GM21390 (cell line): ENCODE results near the gene LRIG1.

Source experiments
- ATAC-seq: cut with Tn5 transposase; IDR thresholded peaks from one replicate; pipeline ENCODE4 v1.9.1; 2021; ENCODE audit not compliant: unreplicated experiment

LRIG1 gene

GRCh38 chr3:66444146-66444644 lies 56.6 kb downstream of the LRIG1 start:
- no peak for ATAC-seq

- no peak for ATAC-seq
Observed at GRCh38 chr3:66443118-66443803, 57.6 kb downstream of the LRIG1 start.

DNA sequence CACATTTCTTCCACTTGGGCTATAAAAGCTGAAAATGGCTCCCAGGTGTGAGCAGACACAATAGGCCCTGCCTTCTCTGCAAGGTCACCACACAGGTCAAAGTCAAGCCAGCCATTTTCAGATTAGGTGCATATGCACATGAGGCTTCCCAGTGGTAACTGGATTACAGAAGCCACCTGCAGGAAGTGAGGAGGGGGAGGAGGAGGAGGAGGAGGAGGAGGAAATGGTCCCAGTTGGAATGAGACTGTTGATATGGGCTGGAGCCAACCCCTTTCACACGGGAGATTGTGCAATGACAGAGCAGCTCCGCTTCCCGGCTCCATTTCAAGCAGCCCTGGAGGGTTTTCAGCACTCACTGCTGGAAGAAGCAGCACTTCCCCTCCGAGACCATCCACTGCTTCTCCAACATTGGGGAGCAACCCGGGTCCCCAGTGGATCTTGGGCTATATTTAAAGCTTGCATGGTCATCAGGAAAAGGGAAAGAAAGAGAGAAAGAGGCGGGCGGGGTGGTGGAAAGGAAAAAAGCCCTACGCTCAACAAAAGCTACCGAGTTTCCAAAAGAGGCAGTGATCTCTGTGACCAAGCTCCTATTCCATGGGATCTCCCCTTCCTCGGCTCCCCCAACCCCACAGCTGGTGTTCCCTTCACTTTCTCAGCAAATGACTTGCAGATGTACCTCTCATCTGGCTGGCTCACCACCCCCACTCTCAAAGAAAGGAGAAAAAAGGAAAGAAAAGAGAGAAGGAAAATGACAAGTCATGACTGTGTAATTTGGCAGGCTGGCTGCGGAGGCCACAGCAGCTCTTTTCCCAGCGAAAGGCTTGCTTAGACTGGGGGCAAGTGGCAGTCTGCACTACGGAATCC lies 58.3 kb downstream of the LRIG1 start:
- no peak for ATAC-seq

DNA sequence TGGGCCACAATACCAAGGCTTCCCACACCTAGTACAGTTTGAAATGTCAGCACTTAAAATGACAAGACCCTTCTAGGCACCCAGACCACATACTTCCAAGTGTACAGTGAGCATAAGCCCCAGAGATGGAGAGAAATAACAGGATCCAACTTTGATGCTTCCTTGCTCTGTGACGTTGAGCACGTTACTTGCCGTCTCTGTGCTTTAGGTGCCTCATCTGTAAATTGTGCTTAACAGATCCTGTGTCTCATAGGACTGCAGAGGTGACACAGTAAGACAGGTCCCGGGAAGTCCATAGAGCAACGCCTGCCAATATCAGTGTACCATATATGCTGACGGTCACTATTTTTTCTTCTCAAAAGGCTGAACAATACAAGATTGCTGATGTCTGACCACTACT lies 59.1 kb downstream of the LRIG1 start:
- ATAC-seq = no peak

- ATAC-seq = no peak
Observed at GRCh38 chr3:66441129-66441528, 59.7 kb downstream of the LRIG1 start.

- ATAC-seq = no peak
Observed at GRCh38 chr3:66439666-66440344, 61.0 kb downstream of the LRIG1 start.

DNA sequence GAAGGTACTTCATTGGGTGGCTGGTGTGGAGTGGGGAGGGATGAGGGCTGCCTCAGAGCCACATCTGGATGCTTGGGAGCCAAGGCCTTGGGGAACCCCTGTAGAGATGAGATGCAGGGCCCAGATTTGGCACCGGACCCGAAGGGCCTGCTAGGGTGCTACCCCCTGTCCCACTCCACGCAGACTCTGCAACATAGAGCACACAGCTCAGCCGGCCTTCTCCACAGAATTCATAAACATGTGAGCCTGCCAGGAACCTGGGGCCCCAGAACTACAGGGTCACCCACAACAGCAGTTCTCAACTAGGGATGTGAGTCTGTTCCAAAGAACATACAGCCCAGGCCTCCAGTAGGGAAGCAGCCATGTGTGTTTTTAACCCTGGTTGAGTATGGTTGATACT lies 62.8 kb downstream of the LRIG1 start:
- ATAC-seq = no peak

- ATAC-seq = no peak
Observed at GRCh38 chr3:66437341-66437929, 63.4 kb downstream of the LRIG1 start.

GRCh38 chr3:66435989-66436388 lies 64.8 kb downstream of the LRIG1 start:
- ATAC-seq = no peak

DNA sequence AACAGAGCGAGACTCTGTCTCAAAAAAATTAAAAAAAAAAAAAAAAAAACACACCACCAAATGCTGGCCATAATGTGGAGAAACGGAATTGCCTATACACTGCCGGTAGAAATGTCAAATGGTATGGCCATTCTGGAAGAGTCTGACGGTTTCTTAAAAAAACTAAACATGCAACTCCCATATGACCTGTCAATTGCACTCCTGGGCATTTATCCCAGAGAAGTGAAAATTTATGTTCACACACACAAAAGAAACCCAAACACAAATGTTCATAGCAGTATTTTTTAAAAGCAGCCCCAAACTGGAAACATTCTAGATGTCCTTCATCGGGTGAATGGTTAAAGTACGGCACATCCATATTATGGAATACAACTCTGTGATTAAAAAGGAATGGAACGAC lies 66.1 kb downstream of the LRIG1 start:
- no peak for ATAC-seq

DNA sequence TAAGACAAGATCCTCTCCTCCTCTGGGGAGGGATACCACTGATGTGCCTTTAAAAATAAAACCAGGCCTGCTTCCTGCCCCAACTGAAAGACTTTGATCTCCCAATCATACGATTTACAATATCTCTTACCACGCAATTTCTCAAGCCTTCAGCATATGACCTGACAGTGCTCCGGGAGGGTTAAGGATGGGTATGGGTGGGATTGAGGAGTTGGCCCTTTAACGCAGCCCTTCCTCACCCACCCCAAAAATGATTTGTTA lies 67.4 kb downstream of the LRIG1 start:
- ATAC-seq = no peak

- ATAC-seq = no peak
Observed at GRCh38 chr3:66432767-66433521, 67.9 kb downstream of the LRIG1 start.

GRCh38 chr3:66432041-66432766 lies 68.6 kb downstream of the LRIG1 start:
- ATAC-seq = no peak

DNA sequence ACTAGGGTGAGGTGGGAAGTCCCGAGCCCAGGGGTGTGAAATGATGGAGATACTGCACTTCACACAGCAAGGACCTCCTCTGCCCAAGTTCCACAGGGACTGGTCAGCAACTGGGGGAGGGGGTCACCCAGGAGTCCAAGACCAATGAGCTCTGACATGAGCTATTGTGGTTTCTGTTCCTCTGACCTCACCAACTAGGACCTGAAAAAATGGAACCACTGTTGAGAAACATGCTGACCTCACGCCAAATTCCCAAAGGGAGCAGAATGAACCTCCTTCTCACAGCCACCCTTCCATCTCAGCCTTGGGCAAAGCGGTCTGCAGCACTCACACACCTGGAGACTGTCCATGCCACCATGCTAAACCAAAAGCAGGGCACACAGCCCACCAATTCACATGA lies 69.3 kb downstream of the LRIG1 start:
- no peak for ATAC-seq

DNA sequence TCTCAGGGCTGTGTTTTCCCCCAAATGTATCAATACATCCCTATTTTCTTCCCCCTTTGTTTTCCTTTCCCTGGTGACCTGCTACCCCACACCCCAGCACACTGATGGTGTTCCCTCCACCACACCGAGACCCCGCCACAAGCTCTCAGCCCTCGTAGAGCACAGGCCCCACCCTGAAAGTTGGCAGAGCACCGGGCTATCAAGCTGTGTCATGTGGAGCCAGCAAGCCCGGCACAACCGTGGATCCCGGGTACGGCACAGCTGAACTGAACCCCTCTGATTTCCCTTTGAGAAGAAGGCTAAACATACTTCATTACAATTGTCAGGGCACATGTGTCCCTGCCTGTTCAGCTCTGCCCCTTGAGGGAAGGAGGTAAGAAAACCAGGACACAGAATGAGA lies 69.9 kb downstream of the LRIG1 start:
- ATAC-seq = no peak

- no peak for ATAC-seq
Observed at GRCh38 chr3:66428733-66429132, 72.1 kb downstream of the LRIG1 start.

GRCh38 chr3:66427951-66428474 lies 72.8 kb downstream of the LRIG1 start:
- no peak for ATAC-seq

DNA sequence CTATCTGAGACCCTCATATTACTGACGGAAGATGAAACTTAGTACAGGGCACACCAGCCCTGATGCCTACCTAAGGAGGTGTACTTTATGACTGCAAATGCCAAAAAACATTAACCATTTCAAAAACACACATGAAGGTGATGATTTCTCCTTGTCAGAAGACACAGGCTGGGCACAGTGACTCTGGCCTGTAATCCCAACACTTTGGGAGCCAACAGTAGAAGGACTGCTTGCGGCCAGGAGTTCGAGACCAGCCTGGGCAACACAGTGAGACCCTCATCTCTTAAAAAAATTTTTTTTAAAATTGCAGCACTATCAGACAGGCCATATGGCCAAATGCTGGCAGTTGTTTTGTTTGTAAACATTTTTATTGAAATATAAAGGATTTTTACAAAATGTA lies 73.5 kb downstream of the LRIG1 start:
- no peak for ATAC-seq

GRCh38 chr3:66426135-66426534 lies 74.7 kb downstream of the LRIG1 start:
- ATAC-seq = no peak

DNA sequence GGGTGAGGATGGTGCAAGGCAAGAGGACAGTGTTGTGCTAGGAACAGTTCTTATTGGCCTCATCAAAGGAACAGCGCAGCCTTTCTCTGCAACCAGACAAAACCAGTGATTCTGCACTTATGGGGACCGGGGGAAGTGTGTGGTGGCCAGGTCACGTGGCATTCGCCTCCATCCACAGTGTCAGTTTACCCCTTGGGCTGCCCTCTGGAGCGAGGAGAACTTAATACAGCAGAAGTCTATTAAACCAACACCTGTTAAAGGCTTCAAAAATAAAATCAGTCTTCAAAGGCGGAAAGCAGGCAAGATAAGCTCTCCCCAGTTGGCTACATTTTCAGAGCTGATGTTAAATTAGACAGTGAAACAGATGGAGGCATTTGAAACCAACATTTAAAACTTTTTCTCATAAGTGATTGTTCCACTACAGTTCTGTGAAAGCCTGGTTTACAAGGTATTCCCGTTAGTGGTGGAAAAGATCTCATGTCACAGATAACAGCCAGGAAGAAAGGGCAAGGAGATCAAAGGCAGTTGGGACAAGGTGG lies 75.2 kb downstream of the LRIG1 start:
- ATAC-seq = no peak
